Measurements from ENCODE around the gene LRP1B.

The LRP1B gene

DNA sequence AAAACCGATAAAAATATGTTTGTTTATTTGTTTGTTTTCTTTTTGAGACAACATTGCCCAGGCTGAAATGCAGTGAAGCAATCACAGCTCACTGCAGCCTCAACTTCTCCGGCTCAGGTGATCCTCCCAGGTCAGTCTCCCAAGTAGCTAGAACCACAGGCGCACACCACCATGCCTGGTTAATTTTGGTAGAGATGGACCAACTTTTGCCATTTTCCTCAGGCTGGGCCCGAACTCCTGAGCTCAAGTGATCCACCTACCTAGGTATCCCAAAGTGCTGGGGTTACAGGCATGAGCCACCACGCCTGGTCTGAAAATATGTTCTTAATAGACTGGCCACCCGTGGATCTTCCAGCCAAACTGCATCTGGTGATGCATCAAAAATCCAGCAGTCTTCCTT is 1867.9 kb downstream of the LRP1B start:
- H3K4me2 ChIP-seq (ENCODE audit: low read length), result no peak overlapping the region
- H3K36me3 ChIP-seq (ENCODE audit: insufficient read depth, low read length), result no peaks in the 10 kb centered on the region
- H3K27ac ChIP-seq (ENCODE audit: low read depth, low read length, poor library complexity, severe bottlenecking), result no peak overlapping the region
- no peak for TF ChIP-seq EZH2 (IDR thresholded peaks at IDR 0.05; ENCODE audit: borderline replicate concordance, low read length)
- TF ChIP-seq, protein P1, sequence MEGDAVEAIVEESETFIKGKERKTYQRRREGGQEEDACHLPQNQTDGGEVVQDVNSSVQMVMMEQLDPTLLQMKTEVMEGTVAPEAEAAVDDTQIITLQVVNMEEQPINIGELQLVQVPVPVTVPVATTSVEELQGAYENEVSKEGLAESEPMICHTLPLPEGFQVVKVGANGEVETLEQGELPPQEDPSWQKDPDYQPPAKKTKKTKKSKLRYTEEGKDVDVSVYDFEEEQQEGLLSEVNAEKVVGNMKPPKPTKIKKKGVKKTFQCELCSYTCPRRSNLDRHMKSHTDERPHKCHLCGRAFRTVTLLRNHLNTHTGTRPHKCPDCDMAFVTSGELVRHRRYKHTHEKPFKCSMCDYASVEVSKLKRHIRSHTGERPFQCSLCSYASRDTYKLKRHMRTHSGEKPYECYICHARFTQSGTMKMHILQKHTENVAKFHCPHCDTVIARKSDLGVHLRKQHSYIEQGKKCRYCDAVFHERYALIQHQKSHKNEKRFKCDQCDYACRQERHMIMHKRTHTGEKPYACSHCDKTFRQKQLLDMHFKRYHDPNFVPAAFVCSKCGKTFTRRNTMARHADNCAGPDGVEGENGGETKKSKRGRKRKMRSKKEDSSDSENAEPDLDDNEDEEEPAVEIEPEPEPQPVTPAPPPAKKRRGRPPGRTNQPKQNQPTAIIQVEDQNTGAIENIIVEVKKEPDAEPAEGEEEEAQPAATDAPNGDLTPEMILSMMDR (IDR thresholded peaks at IDR 0.05; ENCODE audit: low read length), result no peak
- no peaks in the 10 kb centered on the region for H3K9me2 ChIP-seq (ENCODE audit: low read depth, low read length)
- H3K4me3 ChIP-seq (ENCODE audit: low read depth, low read length, poor library complexity, severe bottlenecking), result no peak overlapping the region
- no peaks in the 10 kb centered on the region for H3K27me3 ChIP-seq (ENCODE audit: insufficient read depth, low read length)
- no peak overlapping the region for H2AFZ ChIP-seq (ENCODE audit: low read length)
- H4K20me1 ChIP-seq (ENCODE audit: insufficient read depth, low read length), result no peaks in the 10 kb centered on the region
- no peaks in the 10 kb centered on the region for H3F3A ChIP-seq (ENCODE audit: insufficient read depth, low read length)
- no peaks in the 10 kb centered on the region for H3K9me3 ChIP-seq (ENCODE audit: low read length)
- H3K79me2 ChIP-seq (ENCODE audit: insufficient read depth, low read length), result no peaks in the 10 kb centered on the region
- no peaks in the 10 kb centered on the region for H3K4me1 ChIP-seq (ENCODE audit: insufficient read depth, low read length, severe bottlenecking)
- H3K9ac ChIP-seq (ENCODE audit: low read length), result no peak overlapping the region

DNA sequence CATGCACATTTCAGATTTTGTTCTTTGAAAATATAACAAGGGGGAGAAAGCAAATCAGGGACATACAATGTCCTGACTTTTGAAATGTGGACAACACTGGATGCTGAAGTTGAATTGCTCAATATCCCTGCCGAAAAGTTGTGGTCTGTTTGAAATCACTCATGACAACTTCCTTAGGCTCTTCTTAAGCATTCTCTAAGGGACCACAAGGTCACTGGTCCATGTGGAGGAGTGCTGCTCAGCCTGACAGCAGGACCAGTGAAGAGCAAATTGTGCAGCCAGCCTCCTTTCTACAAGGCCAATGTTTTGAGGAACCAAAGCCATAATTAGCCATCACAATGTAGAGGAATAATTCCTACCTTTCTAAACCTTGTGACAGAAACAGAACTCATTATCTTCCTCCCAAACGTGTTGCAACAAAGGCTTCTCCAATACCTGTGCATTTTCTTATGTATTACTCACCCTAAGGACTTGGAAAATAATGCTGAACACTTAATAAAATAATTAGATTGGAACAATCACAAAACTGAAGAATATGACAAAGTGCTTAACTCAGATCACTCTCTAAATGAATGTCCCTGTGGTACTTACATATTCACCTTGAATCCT is 1873.0 kb downstream of the LRP1B start:
- H3K27me3 ChIP-seq (ENCODE audit: insufficient read depth, low read length), result no peaks in the 10 kb centered on the region
- no peaks in the 10 kb centered on the region for H3K79me2 ChIP-seq (ENCODE audit: insufficient read depth, low read length)
- no peaks in the 10 kb centered on the region for H3F3A ChIP-seq (ENCODE audit: insufficient read depth, low read length)
- H3K9me3 ChIP-seq (ENCODE audit: low read length), result no peaks in the 10 kb centered on the region
- H3K4me2 ChIP-seq (ENCODE audit: low read length), result no peak overlapping the region
- H3K36me3 ChIP-seq (ENCODE audit: insufficient read depth, low read length), result no peaks in the 10 kb centered on the region
- no peak overlapping the region for H3K4me3 ChIP-seq (ENCODE audit: low read depth, low read length, poor library complexity, severe bottlenecking)
- H3K4me1 ChIP-seq (ENCODE audit: insufficient read depth, low read length, severe bottlenecking), result no peaks in the 10 kb centered on the region
- no peak for TF ChIP-seq EZH2 (IDR thresholded peaks at IDR 0.05; ENCODE audit: borderline replicate concordance, low read length)
- TF ChIP-seq, protein P1 (IDR thresholded peaks at IDR 0.05; ENCODE audit: low read length), result no peak
- H3K9me2 ChIP-seq (ENCODE audit: low read depth, low read length), result no peaks in the 10 kb centered on the region
- H2AFZ ChIP-seq (ENCODE audit: low read length), result no peak overlapping the region
- no peak overlapping the region for H3K9ac ChIP-seq (ENCODE audit: low read length)
- H4K20me1 ChIP-seq (ENCODE audit: insufficient read depth, low read length), result no peaks in the 10 kb centered on the region
- H3K27ac ChIP-seq (ENCODE audit: low read depth, low read length, poor library complexity, severe bottlenecking), result no peak overlapping the region

DNA sequence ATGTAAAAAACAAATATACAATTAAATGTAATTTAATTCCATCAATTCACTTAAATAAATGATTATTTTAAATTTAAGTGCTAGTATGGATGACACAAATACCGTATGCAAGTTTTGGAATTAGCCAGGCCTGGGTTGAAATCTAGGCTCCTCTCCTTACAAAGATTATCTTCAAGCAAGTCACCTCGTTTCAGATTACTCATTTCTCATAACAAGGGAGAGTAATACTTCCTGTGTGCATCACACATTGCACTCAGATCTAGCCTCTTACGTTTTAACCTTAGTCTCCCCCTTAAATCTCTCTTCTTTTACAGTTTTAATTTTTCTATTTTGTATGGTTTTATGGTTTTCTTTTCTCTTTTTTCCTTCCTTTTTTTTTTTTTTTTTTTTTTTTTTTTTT is 1874.7 kb downstream of the LRP1B start:
- Histone ChIP-seq H3K9me3 (ENCODE audit: low read length) (no peaks in the 10 kb centered on the region), H3K27me3 (ENCODE audit: insufficient read depth, low read length) (no peaks in the 10 kb centered on the region), H3K9ac (ENCODE audit: low read length) (no peak overlapping the region), H4K20me1 (ENCODE audit: insufficient read depth, low read length) (no peaks in the 10 kb centered on the region), H3K4me2 (ENCODE audit: low read length) (no peak overlapping the region), H3F3A (ENCODE audit: insufficient read depth, low read length) (no peaks in the 10 kb centered on the region), H3K79me2 (ENCODE audit: insufficient read depth, low read length) (no peaks in the 10 kb centered on the region), H3K4me1 (ENCODE audit: insufficient read depth, low read length, severe bottlenecking) (no peaks in the 10 kb centered on the region), H3K9me2 (ENCODE audit: low read depth, low read length) (no peaks in the 10 kb centered on the region), H3K4me3 (ENCODE audit: low read depth, low read length, poor library complexity, severe bottlenecking) (no peak overlapping the region), H3K36me3 (ENCODE audit: insufficient read depth, low read length) (no peaks in the 10 kb centered on the region), H3K27ac (ENCODE audit: low read depth, low read length, poor library complexity, severe bottlenecking) (no peak overlapping the region), H2AFZ (ENCODE audit: low read length) (no peak overlapping the region)
- no peak for TF ChIP-seq EZH2 (IDR thresholded peaks at IDR 0.05; ENCODE audit: borderline replicate concordance, low read length)
- TF ChIP-seq, protein P1 (IDR thresholded peaks at IDR 0.05; ENCODE audit: low read length), result no peak
